ENCODE data around the gene PDCD7.

DNA sequence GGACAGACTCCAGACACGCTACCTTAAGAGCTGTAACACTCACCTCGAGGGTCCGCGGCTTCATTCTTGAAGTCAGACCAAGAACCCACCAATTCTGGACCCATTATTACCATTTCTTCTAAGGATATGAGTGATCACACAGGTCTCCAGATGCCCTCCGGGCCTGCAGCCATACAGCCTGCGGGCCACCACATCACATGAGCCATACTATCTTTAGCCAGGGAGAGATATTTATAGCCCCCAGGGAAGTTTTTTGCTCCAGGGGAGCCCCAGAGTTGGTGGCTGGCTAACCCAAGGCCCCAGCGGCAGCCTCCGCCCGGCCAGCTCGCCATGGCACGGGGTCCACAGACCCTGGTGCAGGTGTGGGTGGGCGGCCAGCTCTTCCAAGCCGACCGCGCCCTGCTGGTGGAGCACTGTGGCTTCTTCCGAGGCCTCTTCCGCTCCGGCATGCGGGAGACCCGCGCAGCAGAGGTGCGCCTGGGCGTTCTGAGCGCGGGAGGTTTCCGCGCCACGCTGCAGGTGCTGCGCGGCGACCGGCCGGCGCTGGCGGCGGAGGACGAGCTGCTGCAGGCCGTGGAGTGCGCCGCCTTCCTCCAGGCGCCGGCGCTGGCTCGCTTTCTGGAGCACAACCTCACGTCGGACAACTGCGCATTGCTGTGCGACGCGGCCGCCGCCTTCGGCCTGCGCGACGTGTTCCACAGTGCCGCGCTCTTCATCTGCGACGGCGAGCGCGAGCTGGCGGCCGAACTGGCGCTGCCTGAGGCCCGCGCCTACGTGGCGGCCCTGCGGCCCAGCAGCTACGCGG is 56.9 kb downstream of the PDCD7 start, which contains the start of gene KBTBD13:
- TF ChIP-seq, protein P1, sequence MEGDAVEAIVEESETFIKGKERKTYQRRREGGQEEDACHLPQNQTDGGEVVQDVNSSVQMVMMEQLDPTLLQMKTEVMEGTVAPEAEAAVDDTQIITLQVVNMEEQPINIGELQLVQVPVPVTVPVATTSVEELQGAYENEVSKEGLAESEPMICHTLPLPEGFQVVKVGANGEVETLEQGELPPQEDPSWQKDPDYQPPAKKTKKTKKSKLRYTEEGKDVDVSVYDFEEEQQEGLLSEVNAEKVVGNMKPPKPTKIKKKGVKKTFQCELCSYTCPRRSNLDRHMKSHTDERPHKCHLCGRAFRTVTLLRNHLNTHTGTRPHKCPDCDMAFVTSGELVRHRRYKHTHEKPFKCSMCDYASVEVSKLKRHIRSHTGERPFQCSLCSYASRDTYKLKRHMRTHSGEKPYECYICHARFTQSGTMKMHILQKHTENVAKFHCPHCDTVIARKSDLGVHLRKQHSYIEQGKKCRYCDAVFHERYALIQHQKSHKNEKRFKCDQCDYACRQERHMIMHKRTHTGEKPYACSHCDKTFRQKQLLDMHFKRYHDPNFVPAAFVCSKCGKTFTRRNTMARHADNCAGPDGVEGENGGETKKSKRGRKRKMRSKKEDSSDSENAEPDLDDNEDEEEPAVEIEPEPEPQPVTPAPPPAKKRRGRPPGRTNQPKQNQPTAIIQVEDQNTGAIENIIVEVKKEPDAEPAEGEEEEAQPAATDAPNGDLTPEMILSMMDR (conservative IDR thresholded peaks at IDR 0.05): no peak
- no peak for TF ChIP-seq EZH2 (IDR thresholded peaks at IDR 0.05; ENCODE audit: low read depth)
